GM18508 (cell line): ENCODE data around the gene LYRM9.
"Not testable (repeated sequence)": the region's sequence is repeated elsewhere in the genome, so short reads cannot be mapped to it uniquely, and the experiment has no call there.

Experiments
- ATAC-seq: cut with Tn5 transposase; IDR thresholded peaks from one replicate; pipeline ENCODE4 v1.9.1; 2021; ENCODE audit warnings: moderate number of reproducible peaks; ENCODE audit not compliant: insufficient read depth, unreplicated experiment

The LYRM9 gene

GRCh38 chr17:27892866-27893769, at the start of gene LYRM9:
Gene LYRM9, minus strand, starts transcription at chr17:27893365. Its CDS starts 10,671 bp downstream, at chr17:27882694.
- peak; percentile 55 for ATAC-seq

GRCh38 chr17:27940503-27941428, 47.6 kb upstream of the LYRM9 start:
- ATAC-seq: no peak

- ATAC-seq: no peak
Measured at GRCh38 chr17:27939474-27940465, 46.6 kb upstream of the LYRM9 start.

- ATAC-seq: no peak
Measured at GRCh38 chr17:27938864-27939263, 45.7 kb upstream of the LYRM9 start.

GRCh38 chr17:27938241-27938640, 45.1 kb upstream of the LYRM9 start:
- no peak for ATAC-seq

GRCh38 chr17:27937025-27937546, 43.9 kb upstream of the LYRM9 start:
- ATAC-seq: no peak

GRCh38 chr17:27930000-27930399, 36.8 kb upstream of the LYRM9 start:
- no peak for ATAC-seq

DNA sequence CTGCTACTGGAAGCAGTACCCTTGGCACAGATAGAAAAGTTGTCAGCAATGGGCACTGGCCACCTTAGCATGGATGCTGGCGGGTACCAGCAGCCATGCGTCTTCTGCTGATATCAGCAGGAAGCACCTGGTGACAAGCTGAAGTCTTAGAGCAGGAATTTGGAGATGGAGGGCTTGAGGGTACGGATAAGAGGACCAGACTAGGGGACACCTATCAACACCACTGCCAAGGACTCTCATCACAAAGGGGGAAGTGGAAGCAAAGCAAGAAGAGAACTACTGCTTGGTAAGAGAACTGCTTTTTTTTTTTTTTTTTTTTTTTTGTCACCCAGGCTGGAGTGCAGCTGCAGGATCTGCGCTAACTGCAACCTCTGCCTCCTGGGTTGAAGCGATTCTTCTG, 35.4 kb upstream of the LYRM9 start:
- no peak for ATAC-seq

DNA sequence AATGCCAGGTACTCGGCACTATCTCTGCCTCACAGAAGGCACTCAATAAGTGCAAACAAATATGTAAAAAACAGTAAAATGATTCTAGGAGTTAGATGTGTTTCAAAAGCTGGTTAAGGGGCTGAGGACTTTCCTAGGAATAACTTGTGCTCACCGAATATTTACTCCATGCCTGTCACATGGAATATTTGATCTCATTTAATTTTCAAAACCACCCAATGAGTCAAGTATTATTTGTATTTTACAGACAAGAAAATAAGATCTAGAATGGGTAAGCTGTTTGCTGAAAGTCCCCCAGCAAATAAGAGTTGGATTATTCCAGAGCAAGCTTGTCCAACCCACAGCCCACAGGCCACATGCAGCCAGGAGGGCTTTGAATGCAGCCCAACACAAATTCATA, 34.6 kb upstream of the LYRM9 start:
- ATAC-seq: no peak

DNA sequence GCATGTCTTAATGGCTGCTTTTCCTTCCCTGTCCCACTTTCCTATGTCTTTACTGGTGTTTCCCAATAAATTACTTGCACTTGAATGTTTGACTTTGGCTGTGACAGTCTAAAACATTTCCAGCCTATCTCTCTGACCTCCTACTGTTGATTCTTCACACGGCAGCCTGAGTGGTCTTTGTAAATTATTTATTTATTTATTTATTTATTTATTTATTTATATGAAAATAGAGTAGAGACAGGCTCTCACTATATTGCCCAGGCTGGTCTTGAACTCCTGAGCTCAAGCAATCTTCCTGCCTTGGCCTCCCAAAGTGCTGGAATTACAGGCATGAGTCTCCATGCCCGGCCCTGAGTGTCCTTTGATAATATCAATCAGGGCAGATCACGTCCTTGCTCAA, 28.4 kb upstream of the LYRM9 start:
- ATAC-seq: no peak

- no peak for ATAC-seq
Measured at GRCh38 chr17:27921077-27921476, 27.9 kb upstream of the LYRM9 start.

DNA sequence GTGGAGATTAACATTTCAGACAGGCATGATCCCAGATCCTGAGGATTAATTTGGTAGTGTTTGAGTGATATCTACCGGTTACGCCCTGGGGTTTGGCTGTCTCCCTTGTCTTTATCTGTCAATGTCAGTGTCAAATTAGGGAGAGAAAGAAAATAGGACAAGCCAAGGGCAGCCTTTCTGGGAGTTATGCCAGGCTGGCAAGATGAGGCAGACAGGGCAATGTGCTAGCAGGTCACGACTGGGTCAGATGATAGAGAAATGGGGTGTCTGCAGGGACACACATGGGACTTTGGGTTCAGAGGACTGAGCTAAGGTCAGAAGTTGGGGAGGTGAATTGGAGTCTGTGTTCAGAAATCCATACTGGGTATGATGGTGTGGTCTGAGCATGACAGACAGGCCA, 27.4 kb upstream of the LYRM9 start:
- ATAC-seq: no peak

DNA sequence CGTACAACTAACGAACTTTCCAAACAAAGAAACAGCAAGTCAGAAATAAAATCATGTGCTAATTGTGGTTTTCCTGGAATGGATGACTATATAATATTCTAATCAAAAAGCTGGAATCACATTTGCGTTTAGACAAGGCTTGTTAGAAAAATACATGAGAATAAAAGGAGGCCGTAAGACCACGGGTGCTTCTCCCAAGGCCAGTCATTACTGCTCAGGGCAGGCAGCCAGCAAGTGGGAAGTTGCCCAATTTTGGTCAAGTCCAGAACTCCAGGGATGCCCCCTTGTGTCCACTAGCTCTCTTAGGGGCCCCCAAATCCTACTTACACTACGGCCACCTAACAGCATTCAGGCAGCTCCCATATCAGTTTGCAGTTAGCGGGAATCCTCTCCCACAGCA, 25.9 kb upstream of the LYRM9 start:
- no peak for ATAC-seq

DNA sequence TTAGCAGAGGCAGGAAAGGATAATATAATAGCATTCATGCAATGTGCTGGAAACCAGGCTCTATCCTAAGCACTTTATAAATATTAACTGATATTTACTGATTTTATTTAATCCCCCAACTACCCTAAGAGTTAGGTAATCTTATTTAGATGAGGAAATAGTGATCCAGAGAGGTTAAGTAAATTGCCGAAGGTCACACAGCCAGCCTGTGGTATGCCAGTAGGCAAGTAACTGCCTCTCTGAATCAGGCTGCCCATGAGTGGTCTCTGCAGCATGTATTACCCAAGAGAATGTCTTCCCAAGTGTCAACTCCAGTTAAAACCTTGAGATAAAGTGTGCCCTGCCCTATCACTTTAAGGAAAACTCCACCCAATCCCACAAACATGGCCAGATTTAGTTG, 25.3 kb upstream of the LYRM9 start:
- no peak for ATAC-seq

GRCh38 chr17:27917000-27917399, 23.8 kb upstream of the LYRM9 start:
- ATAC-seq: no peak

GRCh38 chr17:27915709-27916108, 22.5 kb upstream of the LYRM9 start:
- no peak for ATAC-seq

DNA sequence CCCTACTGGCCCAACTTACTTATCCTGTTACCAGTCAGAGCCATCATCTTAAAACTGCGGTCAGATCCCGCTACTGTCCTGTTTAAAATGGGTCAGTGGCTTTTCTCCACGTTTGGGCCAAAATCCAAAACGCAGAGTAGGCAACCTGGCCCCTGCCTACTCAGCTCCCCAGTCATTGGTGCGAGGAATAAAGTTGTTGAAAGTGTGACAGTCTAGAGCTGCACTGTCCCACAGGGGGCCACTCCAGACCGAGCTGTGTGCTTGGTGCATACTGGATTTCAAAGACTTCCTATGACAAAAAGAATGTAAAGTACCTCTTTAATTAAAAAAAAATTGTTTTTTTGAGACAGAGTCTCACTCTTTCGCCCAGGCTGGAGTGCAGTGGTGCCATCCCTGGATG, 21.2 kb upstream of the LYRM9 start:
- ATAC-seq: no peak

DNA sequence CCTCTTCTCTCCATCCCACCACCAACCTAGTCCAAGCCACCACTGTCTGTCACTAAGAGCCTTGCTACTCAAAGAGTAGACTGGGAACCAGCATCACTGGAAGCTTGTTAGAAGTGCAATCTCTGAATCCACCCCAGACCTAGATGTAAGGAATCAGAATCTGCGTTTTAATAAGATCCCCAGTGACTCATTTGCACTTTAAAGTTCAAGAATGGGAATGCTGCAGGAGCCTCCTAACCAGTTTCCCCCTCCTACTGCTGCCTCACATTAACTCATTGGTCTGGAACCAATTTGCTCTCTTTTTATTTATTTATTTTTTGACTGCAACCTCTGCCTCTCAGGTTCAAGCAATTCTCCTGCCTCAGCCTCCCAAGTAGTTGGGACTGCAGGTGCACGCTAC, 19.8 kb upstream of the LYRM9 start:
- ATAC-seq: no peak

- ATAC-seq: not testable (repeated sequence)
Measured at GRCh38 chr17:27912299-27912698, 19.1 kb upstream of the LYRM9 start.
